ENCODE measurements around the gene CALHM5.

DNA sequence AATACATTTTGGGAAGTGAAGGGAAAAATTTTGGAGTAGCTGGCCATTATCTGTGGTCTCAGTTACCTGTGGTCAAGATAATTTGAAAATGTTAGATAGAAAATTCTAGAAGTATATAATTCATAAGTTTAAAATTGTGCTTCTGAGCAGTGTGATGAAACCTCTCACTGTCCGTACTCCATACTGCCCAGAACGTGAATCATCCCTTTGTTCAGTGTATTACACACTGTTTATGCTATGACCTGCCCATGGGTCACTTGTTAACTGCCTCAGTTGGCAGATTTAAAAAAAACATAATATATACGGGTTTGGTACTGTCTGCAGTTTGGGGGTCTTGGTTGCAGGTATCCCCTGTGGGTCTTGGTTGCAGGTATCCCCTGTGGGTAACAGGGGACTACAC lies 4.1 kb upstream of the CALHM5 start:
- TF ChIP-seq POLR2AphosphoS5 (IDR thresholded peaks at IDR 0.05; ENCODE audit: low read depth, low read length) (no peak), CTCF (IDR thresholded peaks at IDR 0.05 in 2 of 3, conservative IDR thresholded peaks at IDR 0.05 in 1 of 3; ENCODE audit: borderline replicate concordance in 1 of 3, insufficient read depth in 1 of 3, low read depth in 2 of 3, low read length in 2 of 3) (no peak), CEBPB (IDR thresholded peaks at IDR 0.05; ENCODE audit: low read depth) (no peak), CBX3 (IDR thresholded peaks at IDR 0.05; ENCODE audit: low read depth) (no peak), RAD21 (IDR thresholded peaks at IDR 0.05; ENCODE audit: low read depth) (no peak), EZH2 (IDR thresholded peaks at IDR 0.05) (no peak), SRF (IDR thresholded peaks at IDR 0.05; ENCODE audit: low read depth) (no peak), POLR2A (IDR thresholded peaks at IDR 0.05; ENCODE audit: borderline replicate concordance, extremely low read depth, insufficient read depth, insufficient read length) (no peak), JUND (IDR thresholded peaks at IDR 0.05) (no peak), ZNF274 (IDR thresholded peaks at IDR 0.05; ENCODE audit: low read depth, low read length) (no peak), ZBTB33 (IDR thresholded peaks at IDR 0.05; ENCODE audit: extremely low read depth, insufficient replicate concordance, low read length) (no peak)
- TF ChIP-seq, protein P1, sequence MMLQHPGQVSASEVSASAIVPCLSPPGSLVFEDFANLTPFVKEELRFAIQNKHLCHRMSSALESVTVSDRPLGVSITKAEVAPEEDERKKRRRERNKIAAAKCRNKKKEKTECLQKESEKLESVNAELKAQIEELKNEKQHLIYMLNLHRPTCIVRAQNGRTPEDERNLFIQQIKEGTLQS (IDR thresholded peaks at IDR 0.05): no peak
- TF ChIP-seq, protein P2, sequence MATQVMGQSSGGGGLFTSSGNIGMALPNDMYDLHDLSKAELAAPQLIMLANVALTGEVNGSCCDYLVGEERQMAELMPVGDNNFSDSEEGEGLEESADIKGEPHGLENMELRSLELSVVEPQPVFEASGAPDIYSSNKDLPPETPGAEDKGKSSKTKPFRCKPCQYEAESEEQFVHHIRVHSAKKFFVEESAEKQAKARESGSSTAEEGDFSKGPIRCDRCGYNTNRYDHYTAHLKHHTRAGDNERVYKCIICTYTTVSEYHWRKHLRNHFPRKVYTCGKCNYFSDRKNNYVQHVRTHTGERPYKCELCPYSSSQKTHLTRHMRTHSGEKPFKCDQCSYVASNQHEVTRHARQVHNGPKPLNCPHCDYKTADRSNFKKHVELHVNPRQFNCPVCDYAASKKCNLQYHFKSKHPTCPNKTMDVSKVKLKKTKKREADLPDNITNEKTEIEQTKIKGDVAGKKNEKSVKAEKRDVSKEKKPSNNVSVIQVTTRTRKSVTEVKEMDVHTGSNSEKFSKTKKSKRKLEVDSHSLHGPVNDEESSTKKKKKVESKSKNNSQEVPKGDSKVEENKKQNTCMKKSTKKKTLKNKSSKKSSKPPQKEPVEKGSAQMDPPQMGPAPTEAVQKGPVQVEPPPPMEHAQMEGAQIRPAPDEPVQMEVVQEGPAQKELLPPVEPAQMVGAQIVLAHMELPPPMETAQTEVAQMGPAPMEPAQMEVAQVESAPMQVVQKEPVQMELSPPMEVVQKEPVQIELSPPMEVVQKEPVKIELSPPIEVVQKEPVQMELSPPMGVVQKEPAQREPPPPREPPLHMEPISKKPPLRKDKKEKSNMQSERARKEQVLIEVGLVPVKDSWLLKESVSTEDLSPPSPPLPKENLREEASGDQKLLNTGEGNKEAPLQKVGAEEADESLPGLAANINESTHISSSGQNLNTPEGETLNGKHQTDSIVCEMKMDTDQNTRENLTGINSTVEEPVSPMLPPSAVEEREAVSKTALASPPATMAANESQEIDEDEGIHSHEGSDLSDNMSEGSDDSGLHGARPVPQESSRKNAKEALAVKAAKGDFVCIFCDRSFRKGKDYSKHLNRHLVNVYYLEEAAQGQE (IDR thresholded peaks at IDR 0.05; ENCODE audit: low read depth): no peak

Measured in HCT116 (cell line).